NK-92 treated with Interleukin-12 subunit alpha and Interleukin-12 subunit beta, amount 100 ng/mL, for 24 hours (cell line): ENCODE measurements around the gene FBXO31.

ENCODE experiments used
- DNase-seq: peaks from one replicate; lab custom pipeline; 2025; lab: John Stamatoyannopoulos, UW

FBXO31 gene

DNA sequence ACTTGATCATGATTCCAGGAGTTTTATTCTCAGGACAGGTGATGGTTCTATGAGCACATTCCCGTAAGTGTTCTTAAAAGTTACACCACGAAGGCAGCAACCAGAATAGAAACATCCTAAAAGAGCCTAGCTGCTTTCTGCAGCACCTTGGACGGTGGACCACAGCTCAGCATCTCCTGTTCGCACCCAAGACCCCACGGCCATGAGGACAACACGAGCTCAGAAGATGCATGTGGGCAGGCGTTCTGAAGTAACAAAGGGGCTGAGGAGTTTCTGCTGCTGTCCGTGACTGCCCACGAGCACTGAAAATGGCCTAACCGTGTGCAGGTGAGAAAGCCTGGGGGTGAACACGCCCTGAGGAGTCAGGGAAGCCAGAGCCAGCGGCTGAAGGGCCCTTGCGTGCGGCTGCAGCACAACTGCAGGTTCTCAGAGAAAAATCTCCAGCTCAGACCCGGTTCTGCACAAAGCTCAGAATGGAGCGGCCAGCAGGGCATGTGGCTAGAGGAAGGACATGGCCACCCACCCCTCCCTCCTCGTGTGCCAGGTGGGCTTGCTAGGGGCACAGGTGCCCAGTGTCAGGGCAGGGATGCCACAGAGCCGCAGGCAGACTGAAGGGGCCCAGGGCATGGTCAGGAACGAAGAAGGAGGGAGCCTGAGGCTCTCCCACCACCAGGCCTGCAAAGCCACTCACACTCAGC is 55.6 kb downstream of the FBXO31 start:
- DNase-seq: no peak

DNA sequence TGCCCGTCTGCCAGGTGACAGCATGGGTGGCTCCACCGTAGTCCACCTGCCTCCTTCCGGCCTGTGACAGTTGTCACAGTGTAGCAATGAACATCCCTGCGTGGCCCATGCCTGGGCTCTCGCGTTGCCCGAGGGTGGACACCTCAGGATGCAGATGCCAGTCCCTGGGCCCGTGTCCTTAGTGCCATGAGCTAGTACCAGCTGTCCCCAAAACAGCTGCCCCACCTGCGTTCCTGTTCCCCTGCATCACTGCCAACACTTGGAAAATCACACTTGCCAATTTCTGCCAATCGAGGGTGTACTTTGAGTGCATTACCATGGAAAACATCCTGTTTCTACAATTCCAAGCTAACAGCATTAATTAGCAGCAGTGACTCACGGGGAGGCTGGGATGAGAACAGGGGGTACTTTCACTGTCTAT is 57.4 kb downstream of the FBXO31 start:
- DNase-seq: no peak

DNA sequence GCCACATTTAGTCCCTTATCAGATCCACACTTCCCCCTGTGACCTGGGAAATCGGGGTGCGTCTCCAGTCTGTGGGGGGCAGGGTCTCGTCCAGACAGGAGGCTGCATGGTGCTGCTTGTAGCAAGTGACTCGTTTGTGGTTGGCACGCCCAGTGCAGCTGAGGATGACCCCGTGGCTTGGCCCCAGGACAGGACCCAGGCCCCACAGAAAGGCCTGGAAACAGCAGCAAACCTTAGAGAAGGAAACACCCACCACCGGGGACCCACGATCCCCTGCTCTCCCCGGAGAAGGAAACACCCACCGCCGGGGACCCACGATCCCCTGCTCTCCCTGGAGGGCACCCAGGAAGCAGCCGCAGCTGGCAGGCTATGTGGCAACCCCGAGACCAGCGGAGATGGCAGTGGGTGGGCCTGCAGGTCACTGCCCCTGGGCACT is 58.1 kb downstream of the FBXO31 start:
- DNase-seq: no peak

DNA sequence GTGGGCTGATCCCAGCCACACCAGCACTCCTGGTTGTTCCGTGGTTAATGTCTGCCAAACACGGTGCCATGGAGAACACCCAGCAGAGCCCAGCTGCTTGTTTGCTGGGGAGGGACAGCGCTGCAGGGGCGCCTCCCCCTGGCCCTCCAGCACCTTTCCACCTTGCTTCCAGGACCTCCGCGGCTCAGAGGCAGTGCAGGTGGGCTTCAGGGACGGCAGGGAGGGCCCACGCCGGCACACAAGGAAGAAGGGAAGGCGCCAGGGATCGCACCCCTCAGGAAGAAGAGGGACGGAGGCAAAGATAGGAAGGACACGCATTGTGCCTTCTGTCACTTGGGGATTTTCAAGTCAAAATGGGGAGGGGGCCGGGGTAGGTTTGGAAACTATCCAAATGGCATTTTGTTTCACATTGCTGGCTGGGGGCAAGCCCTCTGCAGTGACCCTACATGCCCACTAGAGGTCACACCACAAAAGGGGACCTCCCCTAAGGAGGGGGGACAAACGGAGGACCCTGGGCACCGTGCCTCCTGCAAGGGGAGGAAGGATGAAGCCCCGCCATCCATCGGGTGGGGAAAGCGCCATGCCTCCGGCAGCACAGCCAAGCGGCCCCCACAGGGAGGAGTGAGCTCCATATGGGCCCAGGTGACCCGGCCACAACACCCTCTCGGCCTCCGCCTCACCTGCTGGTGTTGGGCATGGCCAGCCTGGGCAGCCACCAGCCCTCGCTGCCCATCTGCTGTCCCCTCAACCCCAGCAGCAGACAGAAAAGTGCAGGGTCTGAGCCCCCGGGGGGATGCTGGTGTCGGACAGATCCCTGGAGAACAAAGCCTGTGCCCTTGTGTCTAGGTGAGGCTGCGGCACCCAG is 58.9 kb downstream of the FBXO31 start:
- no peak for DNase-seq

GRCh38 chr16:87323727-87324410 is 59.7 kb downstream of the FBXO31 start:
- no peak for DNase-seq

GRCh38 chr16:87322833-87323726 is 60.5 kb downstream of the FBXO31 start:
- no peak for DNase-seq

DNA sequence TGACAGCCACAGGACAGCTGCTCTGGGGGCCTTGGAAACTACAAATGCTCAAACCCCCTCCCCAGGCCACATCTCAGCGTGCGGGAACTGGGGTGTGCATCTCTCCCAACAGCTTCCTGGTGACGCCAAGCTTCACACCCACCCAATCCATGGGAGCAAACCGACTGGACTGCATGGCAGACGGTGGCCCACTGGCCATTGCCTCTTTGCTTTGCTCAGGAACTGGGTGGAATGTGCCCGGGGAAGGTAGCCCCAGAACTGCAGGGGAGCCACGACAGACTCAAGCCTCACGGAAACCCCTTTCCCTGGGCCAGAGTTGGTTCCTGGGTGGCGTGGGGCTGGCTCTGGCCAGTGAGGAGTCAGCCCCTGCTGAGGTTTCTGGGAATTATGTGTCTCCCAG is 61.2 kb downstream of the FBXO31 start:
- DNase-seq: no peak

DNA sequence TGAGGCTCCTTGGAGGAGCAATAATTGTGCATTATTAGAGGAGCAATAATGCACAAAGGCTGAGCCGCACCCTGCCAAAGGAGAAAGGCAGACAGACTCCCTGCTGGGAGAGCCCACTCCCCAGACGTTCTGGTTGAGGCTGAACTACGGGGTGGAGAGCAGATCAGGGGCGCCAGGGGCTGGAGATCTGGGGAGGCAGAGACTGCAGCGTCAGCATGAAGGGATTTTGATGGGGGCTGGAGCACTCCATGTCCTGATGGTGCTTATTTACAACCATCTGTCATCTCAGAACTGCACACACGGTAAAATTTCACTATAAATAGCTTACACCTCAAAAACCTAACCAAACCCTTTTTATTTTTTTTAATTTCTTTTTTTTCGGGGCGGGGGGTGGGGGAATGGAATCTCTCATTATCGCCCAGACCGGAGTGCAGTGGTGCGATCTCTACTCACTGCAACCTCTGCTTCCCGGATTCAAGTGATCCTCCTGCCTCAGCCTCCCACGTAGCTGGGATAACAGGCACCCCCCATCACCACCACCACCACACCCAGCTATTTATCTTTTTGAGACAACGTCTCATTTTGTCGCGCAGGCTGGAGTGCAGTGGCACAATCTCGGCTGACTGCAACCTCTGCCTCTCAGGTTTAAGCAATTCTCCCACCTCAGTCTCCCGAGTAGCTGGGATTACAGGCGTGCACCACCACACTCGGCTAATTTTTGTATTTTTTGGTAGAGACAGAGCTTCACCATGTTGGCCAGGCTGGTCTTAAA is 62.1 kb downstream of the FBXO31 start:
- no peak for DNase-seq

GRCh38 chr16:87320510-87321227 is 62.9 kb downstream of the FBXO31 start:
- DNase-seq: no peak

DNA sequence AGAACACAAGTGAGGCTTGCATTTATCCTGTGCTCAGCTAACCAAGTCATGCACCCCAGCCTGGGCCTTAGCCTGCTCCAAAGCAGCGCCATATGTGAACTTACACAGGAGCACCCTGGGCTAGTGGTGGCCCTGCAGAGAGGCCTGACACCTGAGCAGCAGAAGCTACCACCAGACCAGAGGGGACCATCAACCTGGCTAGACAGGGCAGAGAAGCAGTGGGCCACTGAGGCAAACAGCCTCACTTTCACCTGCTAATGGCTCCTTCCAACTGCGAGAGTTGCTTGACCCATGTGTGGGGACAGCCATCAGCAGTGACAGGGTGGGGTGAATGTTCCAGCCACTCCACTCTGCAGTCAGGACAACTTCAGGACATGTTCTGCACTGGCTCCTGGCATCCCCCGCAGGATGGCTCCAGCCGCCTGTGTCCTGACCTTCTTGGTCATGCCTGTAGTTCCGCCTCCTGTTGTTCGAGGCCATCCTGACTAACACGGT is 63.5 kb downstream of the FBXO31 start:
- no peak for DNase-seq

DNA sequence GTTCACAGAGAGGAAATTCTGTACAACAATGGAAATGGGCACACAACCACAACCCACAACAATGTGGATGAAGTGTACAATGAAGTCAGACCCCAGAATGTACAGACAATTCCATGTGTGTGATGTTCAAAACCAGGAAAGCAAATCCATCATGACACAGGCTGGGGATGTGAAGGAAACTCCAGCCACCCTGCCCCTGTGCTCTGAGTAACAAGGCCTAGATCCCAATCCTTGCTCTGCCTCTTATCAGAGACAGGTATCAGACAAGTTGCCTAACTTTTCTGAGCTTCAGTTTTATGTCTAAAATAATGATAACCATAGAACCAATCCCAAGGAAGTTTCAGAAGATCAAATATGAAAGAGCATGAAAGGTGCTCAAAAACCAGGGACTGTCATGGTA is 64.6 kb downstream of the FBXO31 start:
- no peak for DNase-seq

GRCh38 chr16:87317750-87318644 is 65.6 kb downstream of the FBXO31 start:
- DNase-seq: peak; percentile 14

DNA sequence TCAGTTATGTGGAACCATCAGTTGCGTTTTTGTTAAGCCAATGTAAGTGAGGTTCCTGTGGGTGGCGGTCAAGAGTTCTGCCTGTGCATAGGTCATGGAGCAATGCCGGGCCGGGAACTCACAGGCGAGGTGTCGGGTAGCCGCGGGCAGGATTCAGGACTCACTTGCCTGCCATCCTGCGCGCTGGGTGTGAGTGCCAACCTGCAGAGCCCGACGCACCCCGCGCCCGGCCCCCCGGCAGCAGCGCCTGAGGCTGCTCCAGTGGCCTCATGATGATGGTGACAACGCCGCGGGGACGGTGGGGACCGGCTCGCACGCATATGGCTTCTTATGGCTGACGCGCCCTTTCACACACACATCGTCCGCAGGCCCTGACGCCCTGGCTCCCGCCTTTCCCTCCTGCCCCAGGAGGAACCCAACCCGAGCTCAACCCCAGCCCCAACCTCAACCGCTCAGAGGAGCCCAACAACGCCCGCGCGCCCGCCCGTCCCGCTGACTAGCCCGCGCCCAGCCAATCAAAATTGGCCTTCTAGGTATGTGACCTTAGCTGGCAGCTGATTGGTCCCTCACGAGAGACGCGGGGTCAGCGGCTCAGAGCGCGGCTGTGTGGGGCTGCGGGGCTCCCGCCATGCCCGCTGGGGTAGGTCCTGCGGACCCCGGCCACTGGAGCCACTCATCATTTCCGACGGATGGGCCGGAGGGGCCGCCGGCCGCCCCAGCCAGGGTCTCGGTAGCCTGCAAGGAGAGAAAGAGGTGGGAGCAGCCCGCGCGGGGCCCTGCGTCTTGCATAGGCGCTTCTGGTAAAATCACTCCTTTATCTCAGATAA is 66.4 kb downstream of the FBXO31 start, which contains the start of gene C16orf95:
Gene C16orf95 (minus strand): TSS at position 470 of the 827 bp plus-strand sequence. CDS start 150 bp downstream, at position 320.
- DNase-seq: peak; percentile 86

- no peak for DNase-seq
Observed at GRCh38 chr16:87316450-87316922, 67.1 kb downstream of the FBXO31 start.

DNA sequence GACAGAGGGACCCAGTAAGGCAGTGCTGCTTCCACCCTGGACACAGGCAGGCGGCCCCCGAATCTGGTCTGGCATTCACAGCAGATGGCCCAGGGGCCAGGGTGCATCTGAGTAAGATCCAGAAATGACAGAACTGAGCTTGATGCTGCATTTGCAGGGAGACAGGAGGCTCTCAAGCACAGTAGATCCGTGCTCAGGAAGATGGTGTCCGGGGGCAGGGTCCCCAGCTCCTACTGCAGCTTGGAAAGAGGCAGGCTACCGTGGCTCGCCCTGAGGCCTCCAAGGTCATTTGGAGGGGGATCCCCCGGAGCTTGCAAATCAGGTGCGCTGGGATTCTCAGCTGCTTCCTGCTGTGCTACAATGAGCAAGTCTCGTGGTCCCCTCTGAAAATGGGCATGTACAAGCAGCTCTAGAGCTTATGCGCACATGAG is 68.6 kb downstream of the FBXO31 start:
- DNase-seq: no peak

DNA sequence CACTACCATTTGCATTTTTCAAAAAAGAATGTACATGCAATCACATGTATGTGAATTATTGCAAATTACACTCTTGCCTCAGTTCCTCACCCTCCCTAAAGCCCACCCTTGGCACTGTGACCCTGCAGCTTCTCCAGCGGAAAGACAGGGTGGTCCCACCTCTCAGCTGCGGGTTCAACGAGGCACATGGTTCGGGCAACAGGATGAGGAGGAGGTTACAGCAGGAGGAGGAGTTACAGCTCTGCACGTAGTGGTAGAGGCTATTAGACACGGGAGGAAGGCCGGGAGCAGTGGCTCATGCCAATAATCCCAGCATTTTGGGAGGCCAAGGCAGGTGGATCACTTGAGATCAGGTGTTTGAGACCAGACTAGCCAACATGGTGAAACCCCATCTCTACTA is 71.6 kb downstream of the FBXO31 start:
- DNase-seq: no peak

DNA sequence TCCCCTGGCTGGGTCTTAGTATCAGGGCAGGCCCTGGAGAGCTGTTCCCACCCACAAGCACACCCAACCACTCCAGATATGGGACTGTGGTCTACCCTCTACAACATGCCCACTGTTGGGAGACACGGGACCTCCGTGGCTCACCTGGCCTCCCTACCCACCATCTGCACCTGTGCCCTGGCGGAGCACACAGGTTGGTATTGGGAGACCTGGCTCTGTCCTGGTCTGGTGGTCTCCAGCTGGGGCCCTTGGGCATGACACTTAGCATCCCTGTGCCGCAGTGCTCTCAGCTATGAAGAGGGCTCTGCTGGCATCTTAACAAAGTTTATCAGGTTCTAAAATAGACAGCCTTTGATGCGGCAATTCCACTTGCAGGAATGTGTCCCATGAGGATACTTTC is 72.2 kb downstream of the FBXO31 start:
- no peak for DNase-seq

- DNase-seq: no peak
Observed at GRCh38 chr16:87310610-87311009, 73.0 kb downstream of the FBXO31 start.
